HCT116 (cell line): ENCODE results near the gene ARSB.

Experiments
- CBX3 ChIP-seq: IDR thresholded peaks from 2 replicates; pipeline ENCODE4 v1.6.1; 2012; ENCODE audit warnings: low read depth
- CTCF ChIP-seq, 3 experiments: fragments of 200-600 bp in 1 of 3; sonication (generic) in 1 of 3; IDR thresholded peaks in 2 of 3; conservative IDR thresholded peaks in 1 of 3; 2 replicates each; pipeline ENCODE4 v1.5.1; 2012 to 2017; ENCODE audit warnings: low read depth in 2 of 3, low read length in 2 of 3, antibody characterized with exemption in 1 of 3, borderline replicate concordance in 1 of 3, control low read depth in 1 of 3, mild to moderate bottlenecking in 1 of 3, mixed read lengths in 1 of 3, mixed run types in 1 of 3, moderate library complexity in 1 of 3; ENCODE audit not compliant: insufficient read depth in 1 of 3
- EZH2 ChIP-seq: fragments of 200-600 bp; sonication (generic); IDR thresholded peaks from 2 replicates; pipeline ENCODE4 v1.6.1; 2017; ENCODE audit warnings: antibody characterized with exemption, mixed run types
- RAD21 ChIP-seq: IDR thresholded peaks from 2 replicates; pipeline ENCODE4 v1.6.1; 2012; ENCODE audit warnings: low read depth, mild to moderate bottlenecking
- SP1 ChIP-seq: IDR thresholded peaks from 2 replicates; pipeline ENCODE4 v1.6.1; 2012; ENCODE audit warnings: low read depth
- YY1 ChIP-seq: IDR thresholded peaks from 2 replicates; pipeline ENCODE4 v1.6.1; 2011; ENCODE audit warnings: low read length, low read depth, moderate library complexity, mild to moderate bottlenecking; ENCODE audit not compliant: insufficient replicate concordance; ENCODE audit errors: extremely low read depth

DNA sequence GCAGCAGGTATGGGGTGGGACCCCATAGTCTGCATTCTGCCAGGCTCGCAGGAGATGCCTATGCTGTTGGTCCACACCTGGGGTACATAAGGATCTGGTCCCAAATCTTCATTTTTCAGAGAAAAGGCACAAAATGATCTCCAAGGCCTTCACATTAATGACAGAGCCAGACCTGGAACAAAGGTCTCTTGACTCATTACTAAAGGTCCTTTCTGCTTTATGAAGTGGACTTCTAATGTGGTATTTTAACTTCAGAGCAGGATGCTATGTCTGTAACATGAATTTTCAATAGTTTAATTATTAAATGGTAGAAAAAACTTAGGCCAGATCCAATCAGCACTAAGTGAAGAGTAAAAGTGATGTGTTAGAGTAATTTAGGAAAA lies 46.4 kb upstream of the ARSB start:
- TF ChIP-seq YY1 (no peak), EZH2 (no peak), CTCF (IDR thresholded peaks at IDR 0.05 in 2 of 3, conservative IDR thresholded peaks at IDR 0.05 in 1 of 3; ENCODE audit: borderline replicate concordance in 1 of 3, insufficient read depth in 1 of 3, low read depth in 2 of 3, low read length in 2 of 3) (no peak), SP1 (no peak), CBX3 (no peak), RAD21 (no peak)
